K562 (cell line): ENCODE results near the gene TEAD3. TPM values are rescaled to one million over a fixed set of nuclear protein-coding genes. Genes with fewer than 3 reads are reported as not detected.

Source experiments
- AFF4 ChIP-seq: sonication (generic); formaldehyde crosslinking; IDR thresholded peaks from 2 replicates; pipeline ENCODE4 v1.8.0; 2023; ENCODE audit warnings: mild to moderate bottlenecking, missing genetic modification reagents
- CEBPG ChIP-seq, 3 experiments: fragments of 200-800 bp in 1 of 3; sonication (Bioruptor generic) in 1 of 3; sonication (generic) in 1 of 3; formaldehyde crosslinking in 1 of 3; IDR thresholded peaks in 2 of 3; conservative IDR thresholded peaks in 1 of 3; 2 replicates each; pipeline versions ENCODE4 v1.6.1 to v1.8.0; 2016 to 2022; ENCODE audit warnings: missing compliant biosample characterization in 2 of 3, missing genetic modification characterization in 2 of 3, mild to moderate bottlenecking in 1 of 3, missing genetic modification reagents in 1 of 3
- CREB5 ChIP-seq: fragments of 250-450 bp; sonication (Bioruptor Pico); IDR thresholded peaks from 2 replicates; pipeline ENCODE4 v1.5.0; 2020; ENCODE audit warnings: mild to moderate bottlenecking
- E2F3 ChIP-seq: fragments of 250-450 bp; sonication (Bioruptor Pico); IDR thresholded peaks from 2 replicates; pipeline ENCODE4 v1.4.0; 2020; ENCODE audit warnings: mild to moderate bottlenecking
- RREB1 ChIP-seq: fragments of 250-450 bp; sonication (Bioruptor Pico); IDR thresholded peaks from 2 replicates; pipeline ENCODE4 v1.4.0; 2020
- TSHZ1 ChIP-seq: fragments of 250-450 bp; sonication (Bioruptor Pico); IDR thresholded peaks from 2 replicates; pipeline ENCODE4 v1.4.0; 2020; ENCODE audit warnings: mild to moderate bottlenecking, moderate library complexity
- ZNF79 ChIP-seq: fragments of 250-450 bp; sonication (Bioruptor Pico); IDR thresholded peaks from 2 replicates; pipeline ENCODE4 v1.4.0; 2020; ENCODE audit warnings: low read depth, mild to moderate bottlenecking, moderate library complexity
- polyA plus RNA-seq, 8 experiments: library from polyadenylated mRNA; depleted of rRNA in 4 of 8; stranded (reverse) in 5 of 8; unstranded in 3 of 8; fragments of >200 nt; fragmentation: Nextera tagmentation in 2 of 8; fragmentation: Illumina TruSeq in 1 of 8; extraction: Ambion mirVana in 2 of 8; extraction: Trizol in 1 of 8; gene quantifications; 2 replicates each; pipeline versions ENCODE4 v1.2.1 to v1.2.3, GENCODE V29; 2011 to 2014; ENCODE audit warnings: inconsistent platforms in 1 of 8, missing spikeins in 1 of 8
- total RNA-seq, 7 experiments: library from RNA; depleted of rRNA in 6 of 7; stranded (reverse); fragments of >200 nt in 6 of 7; fragmentation: Illumina TruSeq in 2 of 7; extraction: Trizol in 2 of 7; gene quantifications; 2 replicates each; pipeline versions ENCODE4 v1.2.1 to v1.2.3, GENCODE V29; 2011 to 2021; ENCODE audit warnings: low replicate concordance in 1 of 7
- TF ChIP-seq, protein P1 (sequence below): fragments of 450-650 bp; IDR thresholded peaks from 2 replicates; pipeline ENCODE4 v1.7.0; 2016; ENCODE audit warnings: borderline replicate concordance

TEAD3 gene
- total and polyA plus RNA-seq, 9 of the 15 experiments (the other 6 are each of a cell fraction or from before 2014, with no cell fraction given), result 0.63 to 13.2 (median 3.3) TPM

DNA sequence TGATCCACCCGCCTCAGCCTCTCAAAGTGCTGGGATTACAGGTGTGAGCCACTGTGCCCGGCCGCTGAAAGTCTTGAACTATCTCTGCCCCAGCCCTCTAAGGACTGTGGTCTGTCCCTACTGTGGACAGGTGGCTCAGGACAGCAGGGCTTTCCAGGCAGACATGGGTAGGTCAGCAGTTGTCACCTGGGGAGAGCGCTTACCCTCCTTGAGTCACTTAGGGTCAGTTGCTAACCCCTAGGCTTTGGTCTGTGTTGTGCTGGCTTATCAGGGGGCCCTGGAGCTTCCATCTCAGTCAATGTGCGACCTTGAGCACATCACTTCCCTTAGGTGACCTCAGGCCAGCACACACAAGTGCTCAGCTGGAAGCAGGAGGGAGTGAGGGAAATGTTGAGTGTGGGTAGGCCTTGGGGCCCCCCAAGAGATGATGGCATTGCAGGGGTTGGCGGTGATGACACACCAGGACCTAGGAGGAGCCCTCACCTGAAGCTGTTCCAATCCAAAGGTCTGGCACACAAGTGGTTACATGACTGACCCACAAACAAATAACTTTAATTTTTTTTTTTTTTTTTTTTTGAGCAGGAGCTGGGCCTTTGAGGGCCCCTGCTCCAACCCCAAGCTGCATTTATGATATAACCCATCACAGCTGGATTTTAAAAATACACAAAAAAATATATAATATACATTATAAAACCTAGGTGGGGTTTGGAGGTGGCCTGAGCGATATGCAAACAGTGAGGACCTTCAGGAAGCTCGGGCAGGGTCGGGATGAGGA is 23.6 kb downstream of the TEAD3 start (continued):
- TF ChIP-seq RREB1 (CRISPR knock-in tag), result 0 out of 2 replicates have a peak, but pooled peaks have one; percentile 37
- TF ChIP-seq ZNF79 (CRISPR knock-in tag), result no peak
- TF ChIP-seq AFF4 (CRISPR knock-in tag), result no peak
- TF ChIP-seq CEBPG (CRISPR knock-in tag; IDR thresholded peaks at IDR 0.05), result no peak
- TF ChIP-seq CEBPG (tag; conservative IDR thresholded peaks at IDR 0.05 in 1 of 2, IDR thresholded peaks at IDR 0.05 in 1 of 2), result no peak
- TF ChIP-seq, protein P1, sequence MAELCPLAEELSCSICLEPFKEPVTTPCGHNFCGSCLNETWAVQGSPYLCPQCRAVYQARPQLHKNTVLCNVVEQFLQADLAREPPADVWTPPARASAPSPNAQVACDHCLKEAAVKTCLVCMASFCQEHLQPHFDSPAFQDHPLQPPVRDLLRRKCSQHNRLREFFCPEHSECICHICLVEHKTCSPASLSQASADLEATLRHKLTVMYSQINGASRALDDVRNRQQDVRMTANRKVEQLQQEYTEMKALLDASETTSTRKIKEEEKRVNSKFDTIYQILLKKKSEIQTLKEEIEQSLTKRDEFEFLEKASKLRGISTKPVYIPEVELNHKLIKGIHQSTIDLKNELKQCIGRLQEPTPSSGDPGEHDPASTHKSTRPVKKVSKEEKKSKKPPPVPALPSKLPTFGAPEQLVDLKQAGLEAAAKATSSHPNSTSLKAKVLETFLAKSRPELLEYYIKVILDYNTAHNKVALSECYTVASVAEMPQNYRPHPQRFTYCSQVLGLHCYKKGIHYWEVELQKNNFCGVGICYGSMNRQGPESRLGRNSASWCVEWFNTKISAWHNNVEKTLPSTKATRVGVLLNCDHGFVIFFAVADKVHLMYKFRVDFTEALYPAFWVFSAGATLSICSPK, result no peak
- no peak for TF ChIP-seq TSHZ1 (CRISPR knock-in tag)
- no peak for TF ChIP-seq E2F3 (CRISPR knock-in tag)
- no peak for TF ChIP-seq CREB5
